HG03196 (cell line): ENCODE measurements around the gene ZMYND19.
A peak's percentile ranks its signal among the peaks of the same experiment; 100 is the strongest.
"Not testable (repeated sequence)": the region's sequence is repeated elsewhere in the genome, so short reads cannot be mapped to it uniquely, and the experiment has no call there.

Experiments used
- ATAC-seq: cut with Tn5 transposase; IDR thresholded peaks from one replicate; pipeline ENCODE4 v1.9.1; 2021; ENCODE audit not compliant: unreplicated experiment

Gene ZMYND19

GRCh38 chr9:137589441-137590122 is 730 bp downstream of the ZMYND19 start:
- peak; percentile 22 for ATAC-seq

DNA sequence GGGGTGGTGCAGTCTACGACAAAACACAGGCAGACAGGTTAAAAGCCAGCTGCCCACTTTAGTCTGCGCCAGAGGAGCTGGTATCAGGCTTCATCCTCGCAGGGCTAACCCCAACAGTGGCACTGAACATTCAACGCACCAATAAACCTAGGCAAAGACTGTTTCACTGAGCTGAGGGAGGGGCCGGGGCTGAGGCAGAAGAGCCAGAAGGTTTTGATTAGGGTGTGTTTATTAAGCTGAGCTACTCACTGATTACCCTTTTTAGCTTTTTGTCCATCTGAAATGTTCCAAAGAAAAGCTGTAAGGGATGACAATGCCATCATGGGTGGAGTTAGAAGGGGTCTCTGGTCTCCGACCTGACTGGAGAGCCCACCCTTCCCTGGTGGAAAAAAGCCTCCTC is 1.4 kb downstream of the ZMYND19 start:
- no peak for ATAC-seq

DNA sequence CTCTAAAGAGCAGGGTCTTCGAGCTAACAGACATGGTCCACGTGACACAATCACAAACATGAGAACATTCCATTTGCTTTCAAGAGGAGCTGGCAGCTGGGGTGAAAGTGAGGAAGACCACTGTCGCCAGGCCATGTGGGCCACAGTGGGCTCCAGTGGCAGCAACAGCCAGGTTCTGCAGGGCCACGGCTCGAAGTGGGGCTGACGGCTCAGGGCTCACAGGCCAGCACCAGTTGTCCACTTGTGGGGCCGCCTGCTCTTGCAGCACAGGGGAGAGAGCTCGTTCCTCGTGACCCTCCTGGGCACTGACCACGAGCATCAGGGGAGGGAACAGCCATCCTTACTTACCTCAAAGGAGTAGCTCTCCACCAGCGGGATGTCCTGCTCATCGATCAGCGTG is 2.0 kb downstream of the ZMYND19 start:
- no peak for ATAC-seq

GRCh38 chr9:137586854-137587253 is 3.5 kb downstream of the ZMYND19 start:
- ATAC-seq: no peak

GRCh38 chr9:137583957-137584356 is 6.4 kb downstream of the ZMYND19 start:
- ATAC-seq: no peak

DNA sequence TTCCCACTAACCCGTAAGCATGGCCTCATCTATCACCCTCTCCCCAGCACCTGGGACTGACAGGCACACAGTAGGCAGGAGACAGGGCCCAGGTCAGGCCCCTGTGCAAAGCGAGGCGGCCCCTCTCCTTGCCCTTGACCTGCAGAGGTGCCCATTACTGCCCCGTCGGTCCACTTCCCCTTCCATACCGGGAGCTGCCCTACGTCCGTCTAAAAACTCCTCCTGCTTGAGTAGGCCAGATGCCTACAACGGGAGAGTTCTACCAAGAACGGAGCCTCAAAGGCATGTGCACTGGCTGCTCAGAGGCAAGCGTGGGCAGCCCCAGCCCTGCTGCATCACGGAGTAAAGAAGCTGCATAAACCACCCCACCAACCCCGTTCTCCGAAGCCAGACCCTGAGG is 7.0 kb downstream of the ZMYND19 start:
- no peak for ATAC-seq

DNA sequence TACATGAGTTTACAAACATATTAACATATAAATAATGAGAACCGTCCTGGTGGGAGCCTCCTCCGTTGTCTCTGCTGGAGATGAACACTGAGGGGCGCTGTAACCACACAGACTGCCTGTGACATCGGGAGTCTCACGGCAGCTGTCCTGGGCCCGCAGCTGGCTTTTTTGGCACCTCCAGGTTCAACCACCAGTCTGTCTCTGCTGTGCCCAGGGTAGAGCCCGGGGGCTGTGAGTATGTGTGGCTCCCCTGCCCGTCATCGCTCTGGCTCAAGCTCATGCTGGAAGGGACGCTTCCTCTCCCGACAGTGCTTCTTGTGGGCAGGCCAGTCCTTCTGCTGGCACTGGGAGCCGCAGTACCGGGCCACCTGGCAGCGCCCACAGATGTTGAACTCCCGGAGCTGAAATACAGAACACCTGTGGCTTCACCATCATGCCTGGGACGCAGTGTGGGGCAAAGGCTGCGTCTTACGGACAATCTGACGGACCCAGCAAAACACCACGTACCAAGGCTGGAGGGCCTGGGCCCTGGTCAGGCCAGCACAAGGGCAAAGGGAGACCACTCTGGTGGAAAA is 7.9 kb downstream of the ZMYND19 start:
- no peak for ATAC-seq

DNA sequence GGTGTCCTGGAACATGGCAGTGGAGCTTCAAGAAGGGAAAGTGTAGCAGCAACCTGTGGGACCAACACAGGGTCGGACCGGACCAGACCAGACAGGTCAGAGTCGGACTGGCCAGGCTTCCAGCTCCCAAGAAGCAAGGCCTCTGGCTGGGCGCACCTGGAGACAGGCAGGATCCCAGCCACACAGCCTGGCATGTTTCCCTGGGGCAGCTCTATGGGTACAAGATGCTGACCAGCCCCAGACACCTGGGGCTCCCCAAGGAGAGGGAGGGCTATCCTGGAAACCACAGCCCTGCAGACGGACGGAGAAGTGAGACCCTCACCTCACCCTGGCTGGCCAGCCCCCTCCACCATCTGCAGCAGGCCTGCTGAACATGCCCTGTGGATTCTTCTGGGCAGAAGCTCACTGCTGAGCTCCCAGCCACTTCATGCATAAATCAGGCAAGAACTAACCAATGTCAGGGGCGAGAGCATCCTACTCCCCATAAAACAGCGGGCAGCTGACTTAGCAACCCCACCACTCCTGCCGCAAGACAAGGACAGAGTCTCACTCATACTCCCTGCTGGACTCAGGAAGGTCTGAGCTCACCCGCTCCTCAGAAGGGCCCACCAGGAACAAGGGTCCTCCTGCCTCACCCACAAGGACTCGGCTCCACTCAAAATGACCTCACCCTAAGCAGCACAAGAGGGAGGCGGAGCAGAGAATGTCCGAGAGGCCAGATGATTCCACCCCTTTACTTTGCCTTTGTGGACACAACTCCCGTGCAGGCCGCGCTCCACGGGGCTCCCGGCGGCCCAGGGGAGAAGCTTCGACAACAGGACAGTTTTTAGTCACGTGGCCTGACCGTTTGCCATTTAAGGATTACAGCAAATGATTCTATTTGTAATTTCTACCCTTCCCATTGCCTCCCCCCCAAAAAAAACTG is 8.7 kb downstream of the ZMYND19 start:
- no peak for ATAC-seq

DNA sequence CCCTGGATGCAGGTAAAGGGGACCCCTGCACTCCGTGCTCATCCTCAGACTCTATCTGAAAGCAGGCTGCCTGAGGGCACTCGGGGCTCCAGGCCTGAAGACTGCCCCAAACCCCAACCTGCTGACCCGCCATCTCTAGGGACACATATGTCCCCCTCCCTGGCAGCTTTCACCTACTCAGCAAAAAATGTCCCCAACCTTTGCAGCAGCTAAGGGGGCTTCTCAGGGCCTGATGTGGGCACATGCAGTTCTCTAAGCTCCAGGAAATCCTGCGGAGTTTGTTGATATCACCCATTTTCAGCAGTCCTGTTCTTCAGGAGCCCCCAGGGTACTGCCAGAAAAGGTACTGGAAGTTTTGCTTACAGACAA is 9.4 kb downstream of the ZMYND19 start:
- no peak for ATAC-seq

DNA sequence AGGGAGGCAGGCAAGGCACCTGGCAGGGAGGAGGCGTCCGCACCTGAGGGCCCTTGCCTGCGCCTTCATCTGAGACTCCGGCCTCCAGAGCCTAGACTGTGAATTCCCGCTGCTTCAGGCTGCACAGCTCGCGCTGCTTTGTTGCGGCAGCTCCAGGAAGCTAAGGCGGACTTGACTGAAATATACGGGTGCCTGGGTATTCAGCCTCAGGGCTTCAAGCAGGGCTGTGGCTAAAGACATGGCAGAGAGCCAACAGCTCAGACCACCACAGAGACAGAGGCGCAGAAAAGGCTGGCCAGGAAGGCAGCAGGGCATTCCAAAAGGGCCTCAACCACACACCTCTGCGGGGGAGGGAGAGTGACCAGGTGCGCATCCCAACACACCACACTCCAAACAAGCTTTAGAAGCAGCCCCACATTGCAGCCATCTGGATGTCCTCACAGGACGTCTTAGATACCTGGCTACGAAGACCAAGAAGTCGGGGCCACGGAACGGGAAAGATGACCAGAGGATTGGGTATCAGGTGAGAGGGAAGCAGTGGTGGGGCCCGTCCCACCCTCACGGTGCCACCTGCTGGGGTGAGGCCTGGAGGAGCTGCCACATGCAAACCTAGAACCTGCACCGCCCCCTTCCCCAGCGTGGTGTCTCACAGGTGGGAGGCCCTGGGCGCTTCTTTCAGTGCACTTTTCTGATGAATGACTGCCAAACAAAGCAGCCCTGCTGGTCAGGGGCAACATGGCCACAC is 9.9 kb downstream of the ZMYND19 start:
- ATAC-seq: no peak

GRCh38 chr9:137579259-137579604 is 11.1 kb downstream of the ZMYND19 start:
- no peak for ATAC-seq

DNA sequence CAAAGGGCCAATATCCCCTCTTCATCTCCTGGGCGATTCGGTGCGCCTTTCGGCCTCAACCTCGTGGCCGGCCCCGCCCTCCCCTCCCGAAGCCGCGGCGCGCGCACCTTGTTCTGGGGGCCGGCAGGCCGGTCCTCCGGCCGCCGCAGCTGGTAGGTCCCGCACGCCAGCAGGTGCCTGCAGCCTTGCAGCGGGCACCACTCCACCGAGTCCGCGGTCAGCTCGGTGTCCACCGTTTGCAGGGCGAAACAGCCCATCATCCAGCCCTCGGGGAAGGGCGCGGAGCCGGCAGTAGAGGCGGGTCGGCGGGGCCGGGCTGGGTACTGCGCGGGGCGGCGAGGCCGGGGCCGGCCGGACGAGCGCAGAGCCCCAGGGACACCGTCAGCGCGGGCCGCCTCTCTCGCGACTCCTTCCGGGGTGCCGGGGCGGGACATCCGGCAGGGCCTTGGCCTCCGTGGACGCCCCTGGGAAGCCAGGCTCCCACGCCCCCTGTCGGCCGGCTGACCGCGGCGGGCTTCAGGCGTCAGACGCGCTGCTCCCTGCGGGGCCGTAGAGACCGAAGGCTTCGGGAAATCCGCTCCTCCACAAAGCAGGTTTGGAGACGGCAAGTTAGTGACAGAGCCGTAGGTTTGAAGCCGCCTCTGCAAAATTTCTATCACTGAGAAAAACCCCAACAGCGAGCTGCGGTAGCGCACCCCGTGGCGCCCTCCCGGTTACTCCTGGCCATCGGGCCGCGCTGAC is 11.6 kb downstream of the ZMYND19 start, which contains the start of gene DPH7:
Gene DPH7 (minus strand): TSS at position 408 of the 741 bp plus-strand sequence. CDS start 148 bp downstream, at position 260.
- peak; percentile 83 for ATAC-seq

DNA sequence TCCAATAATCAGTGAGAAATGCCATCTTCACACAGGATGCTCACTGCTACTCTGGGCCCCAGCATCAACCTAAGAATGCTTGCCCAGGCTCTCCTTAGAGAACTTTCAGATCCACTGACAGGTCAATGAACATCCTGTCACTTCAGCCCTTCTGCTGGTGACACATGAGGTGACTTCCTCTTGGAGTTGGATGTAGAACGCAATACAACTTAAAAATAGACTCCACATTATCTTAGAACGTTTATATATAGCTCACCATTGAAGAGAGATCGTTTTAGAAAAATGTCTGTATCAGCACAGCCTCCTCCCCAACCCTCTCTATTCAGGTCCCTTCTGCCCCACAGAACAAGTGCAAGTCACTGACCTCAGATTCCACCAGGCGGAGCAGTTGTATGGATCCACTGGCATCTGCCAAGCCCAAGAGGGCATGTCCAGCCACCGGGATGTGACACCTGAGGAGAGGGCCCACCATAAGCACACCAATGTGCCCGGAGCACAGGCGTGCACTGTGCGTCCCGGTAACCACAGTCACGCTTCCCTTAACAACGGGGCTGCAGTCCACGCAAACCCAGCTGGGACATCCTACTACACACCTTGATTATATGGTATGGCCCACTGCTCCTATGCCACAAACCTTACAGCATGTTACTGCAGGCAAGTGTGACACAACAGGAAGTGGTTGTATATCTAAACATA is 14.4 kb downstream of the ZMYND19 start:
- ATAC-seq: no peak

DNA sequence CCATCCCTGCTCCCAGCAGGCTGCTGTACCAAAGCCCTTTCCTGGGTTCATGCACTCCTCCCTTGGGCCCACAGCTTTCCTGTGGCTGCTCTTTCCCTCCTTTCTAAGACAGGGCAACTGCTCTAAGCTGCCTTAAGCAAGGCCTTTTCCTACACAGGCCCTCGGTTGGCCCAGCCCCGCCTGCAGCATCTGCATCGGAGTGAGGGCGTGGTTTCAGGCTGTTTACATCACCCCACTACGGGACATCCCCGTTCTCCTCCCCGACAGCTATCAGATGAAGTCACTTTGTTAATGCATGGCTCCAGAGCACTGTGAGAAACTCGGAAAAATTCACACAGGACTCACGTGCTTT is 15.0 kb downstream of the ZMYND19 start:
- no peak for ATAC-seq

DNA sequence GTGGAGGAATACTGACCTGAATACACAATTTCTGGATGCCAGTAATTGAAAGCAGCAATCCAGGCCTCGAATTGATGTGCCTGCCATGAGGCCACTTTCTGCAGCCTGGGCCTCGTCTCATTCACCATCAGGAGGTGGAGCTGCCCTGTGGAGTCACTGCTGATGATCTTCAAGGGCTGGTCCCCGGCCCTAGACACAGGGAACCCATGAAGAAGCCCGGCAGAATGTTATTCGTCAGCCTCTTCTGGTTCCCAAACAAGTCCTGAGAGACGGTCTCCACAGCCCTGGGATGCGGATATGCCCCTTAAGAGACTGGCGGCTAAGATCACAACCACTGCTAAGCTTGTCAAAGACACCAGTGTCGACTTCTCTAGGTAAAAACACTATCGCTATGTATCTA is 16.1 kb downstream of the ZMYND19 start:
- no peak for ATAC-seq

DNA sequence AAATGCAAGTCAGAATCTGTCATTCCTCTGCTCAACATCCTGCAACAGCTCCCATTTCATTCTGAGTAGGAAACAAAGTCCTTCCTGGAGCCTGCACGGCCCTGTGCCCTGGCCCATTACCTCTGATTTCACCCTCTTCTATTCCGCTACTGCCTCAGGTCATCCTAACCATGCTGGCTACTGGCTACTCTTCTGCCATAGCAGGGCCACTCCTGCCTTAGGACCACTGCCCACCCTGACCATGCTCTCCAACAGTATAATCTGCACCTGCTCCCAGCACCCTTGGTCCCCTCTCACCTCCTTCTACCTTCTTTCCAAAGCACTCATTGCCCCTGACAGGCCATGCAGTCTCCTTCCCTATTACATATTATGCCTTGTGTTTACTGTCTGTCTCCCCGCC is 19.7 kb downstream of the ZMYND19 start:
- ATAC-seq: no peak

DNA sequence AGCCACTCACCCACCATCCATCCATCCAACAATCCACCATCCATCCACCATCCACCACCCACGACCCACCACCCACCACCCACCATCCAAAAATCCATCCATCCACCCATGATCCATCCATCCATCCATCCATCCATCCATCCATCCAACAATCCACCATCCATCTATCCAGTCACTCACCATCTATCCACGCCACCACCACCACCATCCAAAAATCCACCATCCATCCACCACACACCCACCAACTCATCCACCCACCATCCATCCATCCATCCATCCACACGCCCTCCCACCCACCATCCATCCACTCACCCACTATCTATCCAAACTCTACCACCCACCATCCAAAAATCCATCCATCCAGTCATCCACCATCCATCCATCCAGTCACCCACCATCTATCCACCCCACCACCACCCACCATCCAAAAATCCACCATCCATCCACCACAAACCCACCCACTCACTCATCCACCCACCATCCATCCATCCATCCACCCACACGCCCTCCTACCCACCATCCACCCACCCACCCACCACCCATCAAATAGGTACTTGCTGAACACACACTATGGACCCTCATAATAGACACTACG is 20.6 kb downstream of the ZMYND19 start:
- no peak for ATAC-seq

DNA sequence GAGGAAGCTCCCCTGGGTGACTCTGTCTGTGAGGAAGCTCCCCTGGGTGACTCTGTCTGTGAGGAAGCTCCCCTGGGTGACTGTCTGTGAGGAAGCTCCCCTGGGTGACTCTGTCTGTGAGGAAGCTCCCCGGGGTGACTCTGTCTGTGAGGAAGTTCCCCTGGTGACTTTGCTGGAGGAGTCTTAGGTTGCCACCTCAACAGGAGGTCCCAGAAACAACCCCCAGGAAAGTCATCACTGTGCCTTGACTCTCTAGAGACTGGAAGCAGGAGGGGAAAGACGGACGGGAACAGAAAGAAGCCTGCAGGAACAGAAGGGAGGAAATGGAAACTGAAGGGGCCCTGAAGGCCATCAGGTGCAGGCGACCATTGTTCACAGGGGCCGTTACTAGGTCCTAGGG is 21.9 kb downstream of the ZMYND19 start:
- ATAC-seq: not testable (repeated sequence)

DNA sequence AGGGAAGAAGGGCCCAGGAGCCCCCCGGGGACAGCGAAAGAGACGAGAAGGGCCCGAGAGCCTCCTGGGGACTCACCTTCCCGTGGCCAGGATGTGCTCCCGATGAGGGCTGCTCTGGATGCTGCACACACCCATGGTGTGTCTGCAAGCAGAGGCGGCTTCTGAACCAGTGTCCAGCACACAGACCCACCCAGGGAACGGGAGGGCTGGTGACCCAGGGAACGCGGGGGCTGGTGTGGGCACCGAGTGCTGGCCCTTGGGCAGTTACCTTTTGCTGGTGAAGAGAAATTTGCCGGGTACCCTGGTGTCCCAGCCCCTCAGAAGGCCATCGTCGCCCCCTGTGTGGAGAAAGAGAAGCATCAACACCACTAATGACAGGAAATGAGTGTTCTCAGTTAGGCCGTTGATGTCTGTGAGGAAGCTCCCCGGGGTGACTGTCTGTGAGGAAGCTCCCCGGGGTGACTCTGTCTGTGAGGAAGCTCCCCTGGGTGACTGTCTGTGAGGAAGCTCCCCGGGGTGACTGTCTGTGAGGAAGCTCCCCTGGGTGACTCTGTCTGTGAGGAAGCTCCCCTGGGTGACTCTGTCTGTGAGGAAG is 25.4 kb downstream of the ZMYND19 start:
- no peak for ATAC-seq
